Measurements from ENCODE around the gene RAB21. TPM values are rescaled to one million over a fixed set of nuclear protein-coding genes. Genes with fewer than 3 reads are reported as not detected.

Gene RAB21
- total RNA-seq, 1 experiment from 2014 or later: 53.0 TPM

DNA sequence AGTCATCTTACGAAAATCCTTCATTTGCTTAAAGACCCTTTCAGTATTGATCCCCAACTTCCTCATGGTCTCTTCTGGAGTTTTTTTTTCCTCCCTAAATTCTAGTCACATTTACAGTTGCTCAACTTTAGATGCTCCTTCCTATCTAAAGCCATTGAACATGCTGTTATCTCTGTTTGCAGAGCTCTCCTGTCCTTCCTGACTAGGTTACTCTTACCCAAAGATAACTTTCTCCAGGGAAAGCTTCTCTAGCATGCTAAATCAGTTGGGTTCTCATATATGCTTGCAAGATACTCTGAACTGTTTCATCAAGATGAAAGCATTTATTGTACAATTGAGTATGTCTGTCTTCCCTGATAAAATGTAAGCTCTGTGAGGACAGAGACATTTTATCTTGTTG lies 1.8 kb upstream of the RAB21 start:
- Histone ChIP-seq H3K4me2 (ENCODE audit: insufficient read depth, insufficient read length, low read length) (no peak overlapping the region), H3K79me2 (ENCODE audit: insufficient read depth, low read length) (peaks cover 18% of the 10 kb centered on the region; the same call in 1 of the 2 replicates), H3K9ac (ENCODE audit: extremely low read depth, insufficient read length, low read length) (no peak overlapping the region), H3K9me3 (ENCODE audit: control insufficient read depth, low read depth, low read length) (no peaks in the 10 kb centered on the region), H3K27ac (ENCODE audit: insufficient read length, low read depth, low read length) (no peak overlapping the region), H3K4me1 (ENCODE audit: insufficient read depth, low read length) (no peaks in the 10 kb centered on the region; the same call in 1 of the 2 replicates), H3K4ac (ENCODE audit: low read depth, low read length) (no peak overlapping the region), H3K23ac (ENCODE audit: insufficient read length, low read depth, low read length) (no peak overlapping the region), H3K56ac (ENCODE audit: insufficient read length, low read depth, low read length) (no peak overlapping the region), H4K91ac (ENCODE audit: insufficient read length, low read depth, low read length) (no peak overlapping the region), H2BK5ac (ENCODE audit: insufficient read length, low read length) (no peak overlapping the region), H2BK12ac (ENCODE audit: insufficient read length, low read depth, low read length) (no peak overlapping the region), H4K20me1 (ENCODE audit: control insufficient read depth, insufficient read depth, insufficient read length) (no peaks in the 10 kb centered on the region), H3T11ph (ENCODE audit: low read length) (no peak overlapping the region), H3K79me1 (ENCODE audit: insufficient read depth, low read depth, low read length, poor library complexity, severe bottlenecking) (peaks cover 11% of the 10 kb centered on the region), H4K5ac (ENCODE audit: insufficient read length, low read depth, low read length) (no peak overlapping the region), H2AFZ (ENCODE audit: low read length) (no peak overlapping the region), H2BK120ac (ENCODE audit: low read depth, low read length, poor library complexity, severe bottlenecking) (no peak overlapping the region), H2AK5ac (ENCODE audit: insufficient read length, low read length) (no peak overlapping the region), H2BK15ac (ENCODE audit: low read depth, low read length) (no peak overlapping the region), H2BK20ac (ENCODE audit: low read depth, low read length, poor library complexity, severe bottlenecking) (no peak overlapping the region), H3K27me3 (ENCODE audit: insufficient read depth, low read length) (no peaks in the 10 kb centered on the region), H3K18ac (ENCODE audit: insufficient read length, low read depth, low read length) (no peak overlapping the region), H3K14ac (ENCODE audit: insufficient read depth, low read length) (no peak overlapping the region), H4K8ac (replicated peaks; ENCODE audit: insufficient read length, low read depth, low read length) (no peak overlapping the region), H3K23me2 (ENCODE audit: insufficient read length, low read depth, low read length, poor library complexity, severe bottlenecking) (peaks cover 13% of the 10 kb centered on the region)
- Mint-ChIP-seq H3K27ac (no peak overlapping the region), H3K9me3 (peaks cover 0 to 3% of the 10 kb centered on the region in 2 experiments; a peak in 1 of 5 replicates), H3K4me3 (no peak overlapping the region), H3K36me3 (ENCODE audit: insufficient read depth in 1 of 3, low read depth in 3 of 3) (peaks cover 5 to 14% (median 10%) of the 10 kb centered on the region in 3 experiments; a peak in 5 of 7 replicates), H3K4me1 (peaks cover 39 to 51% of the 10 kb centered on the region in 2 experiments), H3K27me3 (ENCODE audit: low read depth) (no peaks in the 10 kb centered on the region; the same call in 1 of the 2 replicates)
- no peak for TF ChIP-seq CTCF (conservative IDR thresholded peaks at IDR 0.05)
- no CpG with 5 or more reads among the region's 1 CpG for WGBS (ENCODE audit: extremely low coverage, insufficient read length, low lambda C conversion rate)
- no peak for DNase-seq

Measured in H9 (cell line).